Measurements from ENCODE around the gene PBX1.

DNA sequence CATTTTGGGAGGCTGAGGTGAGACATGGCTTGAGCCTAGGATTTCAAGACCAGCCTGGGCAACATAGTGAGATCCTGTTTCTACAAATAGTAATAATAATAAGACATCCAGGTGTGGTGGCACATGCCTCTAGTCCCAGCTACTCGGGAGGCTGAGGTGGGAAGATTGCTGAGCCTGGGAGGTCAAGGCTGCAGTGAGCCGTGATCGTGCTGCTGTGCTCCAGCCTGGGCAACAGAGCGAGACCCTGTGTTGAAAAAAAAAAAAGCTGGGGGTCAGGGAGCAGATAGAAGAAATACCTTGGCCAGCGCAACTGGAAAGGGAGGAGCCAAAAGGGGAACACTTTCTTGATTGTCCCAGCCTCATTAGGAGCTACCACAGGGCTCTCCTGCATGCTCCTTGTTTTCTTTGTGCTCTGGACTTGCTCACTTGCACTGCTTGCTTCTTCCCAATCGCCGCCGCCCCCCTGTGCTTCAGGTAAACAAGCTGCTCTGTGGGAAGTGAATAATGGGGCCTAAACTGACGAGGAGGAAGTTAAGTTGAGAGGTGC lies 31.1 kb downstream of the PBX1 start:
- TF ChIP-seq, protein P1, sequence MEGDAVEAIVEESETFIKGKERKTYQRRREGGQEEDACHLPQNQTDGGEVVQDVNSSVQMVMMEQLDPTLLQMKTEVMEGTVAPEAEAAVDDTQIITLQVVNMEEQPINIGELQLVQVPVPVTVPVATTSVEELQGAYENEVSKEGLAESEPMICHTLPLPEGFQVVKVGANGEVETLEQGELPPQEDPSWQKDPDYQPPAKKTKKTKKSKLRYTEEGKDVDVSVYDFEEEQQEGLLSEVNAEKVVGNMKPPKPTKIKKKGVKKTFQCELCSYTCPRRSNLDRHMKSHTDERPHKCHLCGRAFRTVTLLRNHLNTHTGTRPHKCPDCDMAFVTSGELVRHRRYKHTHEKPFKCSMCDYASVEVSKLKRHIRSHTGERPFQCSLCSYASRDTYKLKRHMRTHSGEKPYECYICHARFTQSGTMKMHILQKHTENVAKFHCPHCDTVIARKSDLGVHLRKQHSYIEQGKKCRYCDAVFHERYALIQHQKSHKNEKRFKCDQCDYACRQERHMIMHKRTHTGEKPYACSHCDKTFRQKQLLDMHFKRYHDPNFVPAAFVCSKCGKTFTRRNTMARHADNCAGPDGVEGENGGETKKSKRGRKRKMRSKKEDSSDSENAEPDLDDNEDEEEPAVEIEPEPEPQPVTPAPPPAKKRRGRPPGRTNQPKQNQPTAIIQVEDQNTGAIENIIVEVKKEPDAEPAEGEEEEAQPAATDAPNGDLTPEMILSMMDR (IDR thresholded peaks at IDR 0.05; ENCODE audit: borderline replicate concordance, extremely low read depth, low read length, poor library complexity, severe bottlenecking) = no peak
- TF ChIP-seq EZH2 (IDR thresholded peaks at IDR 0.05; ENCODE audit: borderline replicate concordance, low read depth, low read length, severe bottlenecking) = no peak

Measured in DND-41 (cell line).